Thyroid gland (tissue), 4 donors: ENCODE measurements around the gene PDIA4.

Source experiments
- POLR2A ChIP-seq, 2 donors: fragments of 450-650 bp; IDR thresholded peaks; one replicate each; pipeline ENCODE4 v1.6.1; 2017; ENCODE audit warnings: antibody characterized with exemption in 2 of 2, mild to moderate bottlenecking in 2 of 2, moderate library complexity in 1 of 2
- TF ChIP-seq, protein P1 (sequence below), 6 experiments: fragments of 200-600 bp in 3 of 6; fragments of 450-650 bp in 3 of 6; sonication (generic) in 3 of 6; IDR thresholded peaks; one replicate each; pipeline ENCODE4 v1.5.1; 2016 to 2019; ENCODE audit warnings: antibody characterized with exemption in 6 of 6, mild to moderate bottlenecking in 2 of 6, inconsistent platforms in 1 of 6, moderate library complexity in 1 of 6

- TF ChIP-seq, protein P1, sequence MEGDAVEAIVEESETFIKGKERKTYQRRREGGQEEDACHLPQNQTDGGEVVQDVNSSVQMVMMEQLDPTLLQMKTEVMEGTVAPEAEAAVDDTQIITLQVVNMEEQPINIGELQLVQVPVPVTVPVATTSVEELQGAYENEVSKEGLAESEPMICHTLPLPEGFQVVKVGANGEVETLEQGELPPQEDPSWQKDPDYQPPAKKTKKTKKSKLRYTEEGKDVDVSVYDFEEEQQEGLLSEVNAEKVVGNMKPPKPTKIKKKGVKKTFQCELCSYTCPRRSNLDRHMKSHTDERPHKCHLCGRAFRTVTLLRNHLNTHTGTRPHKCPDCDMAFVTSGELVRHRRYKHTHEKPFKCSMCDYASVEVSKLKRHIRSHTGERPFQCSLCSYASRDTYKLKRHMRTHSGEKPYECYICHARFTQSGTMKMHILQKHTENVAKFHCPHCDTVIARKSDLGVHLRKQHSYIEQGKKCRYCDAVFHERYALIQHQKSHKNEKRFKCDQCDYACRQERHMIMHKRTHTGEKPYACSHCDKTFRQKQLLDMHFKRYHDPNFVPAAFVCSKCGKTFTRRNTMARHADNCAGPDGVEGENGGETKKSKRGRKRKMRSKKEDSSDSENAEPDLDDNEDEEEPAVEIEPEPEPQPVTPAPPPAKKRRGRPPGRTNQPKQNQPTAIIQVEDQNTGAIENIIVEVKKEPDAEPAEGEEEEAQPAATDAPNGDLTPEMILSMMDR (IDR thresholded peaks at IDR 0.05), result no peak
- no peak for TF ChIP-seq POLR2A (IDR thresholded peaks at IDR 0.05)
These were observed 44.1 kb upstream of the PDIA4 start for GRCh38 chr7:149072438-149072775.
